CD14-positive monocyte (primary cell): ENCODE results near the gene MAD1L1. TPM values are rescaled to one million over a fixed set of nuclear protein-coding genes. Genes with fewer than 3 reads are reported as not detected.

Experiments
- DNase-seq, 3 donors: peaks; one replicate each; pipeline ENCODE4 v3.0.0-alpha.2; 2011 to 2022
- H2AFZ ChIP-seq: 2 replicates; pipeline ENCODE4 v1.6.0; 2012; ENCODE audit warnings: mild to moderate bottlenecking, low read depth, low read length, inconsistent platforms; ENCODE audit not compliant: insufficient read depth, poor library complexity, severe bottlenecking
- H3K27ac ChIP-seq, 2 donors: 1 replicate in 1 of 2; 2 replicates in 1 of 2; pipeline ENCODE4 v1.5.1; 2012 to 2013; ENCODE audit warnings: low read length in 2 of 2, control low read depth in 1 of 2, inconsistent platforms in 1 of 2, low read depth in 1 of 2, mild to moderate bottlenecking in 1 of 2
- H3K27me3 ChIP-seq, 2 donors: one replicate each; pipeline versions ENCODE4 v1.6.0 to v1.6.1; 2011 to 2013; ENCODE audit warnings: low read length in 2 of 2; ENCODE audit not compliant: control insufficient read depth in 2 of 2, insufficient read depth in 2 of 2
- H3K36me3 ChIP-seq, 2 donors: replicated peaks in 1 of 2; 1 replicate in 1 of 2; 2 replicates in 1 of 2; pipeline versions ENCODE4 v1.5.1 to v1.6.1; 2012 to 2013; ENCODE audit warnings: low read length in 2 of 2, control low read depth in 1 of 2, inconsistent platforms in 1 of 2, mild to moderate bottlenecking in 1 of 2; ENCODE audit not compliant: insufficient read depth in 2 of 2, control insufficient read depth in 1 of 2
- H3K4me1 ChIP-seq, 2 donors: 1 replicate in 1 of 2; 2 replicates in 1 of 2; pipeline versions ENCODE4 v1.5.1 to v1.6.1; 2012 to 2013; ENCODE audit warnings: low read length in 2 of 2, control low read depth in 1 of 2, inconsistent platforms in 1 of 2, mild to moderate bottlenecking in 1 of 2, moderate library complexity in 1 of 2; ENCODE audit not compliant: insufficient read depth in 2 of 2, control insufficient read depth in 1 of 2
- H3K4me2 ChIP-seq: replicated peaks from 2 replicates; pipeline ENCODE3; 2012; ENCODE audit warnings: low read length, moderate library complexity, mild to moderate bottlenecking; ENCODE audit not compliant: poor library complexity, severe bottlenecking; ENCODE audit errors: extremely low read depth
- H3K4me3 ChIP-seq, 3 experiments: fragments of 200-600 bp in 1 of 3; sonication (generic) in 1 of 3; replicated peaks in 1 of 3; 1 replicate in 2 of 3; 2 replicates in 1 of 3; pipeline ENCODE4 v1.5.1; 2011 to 2013; ENCODE audit warnings: low read length in 3 of 3, mild to moderate bottlenecking in 3 of 3, control low read depth in 2 of 3, low read depth in 2 of 3, inconsistent platforms in 1 of 3, moderate library complexity in 1 of 3
- H3K79me2 ChIP-seq: 2 replicates; pipeline ENCODE4 v1.6.0; 2012; ENCODE audit warnings: mild to moderate bottlenecking, control low read depth, inconsistent platforms, low read length, moderate library complexity; ENCODE audit not compliant: insufficient read depth
- H3K9ac ChIP-seq: 2 replicates; pipeline ENCODE4 v1.6.0; 2017; ENCODE audit warnings: low read length, mild to moderate bottlenecking; ENCODE audit not compliant: insufficient read depth, poor library complexity, severe bottlenecking
- H3K9me3 ChIP-seq, 2 donors: replicated peaks in 1 of 2; 1 replicate in 1 of 2; 2 replicates in 1 of 2; pipeline versions ENCODE4 v1.5.1 to v1.6.1; 2012 to 2013; ENCODE audit warnings: low read length in 2 of 2, control low read depth in 1 of 2; ENCODE audit not compliant: control insufficient read depth in 1 of 2, insufficient read depth in 1 of 2
- H4K20me1 ChIP-seq: 2 replicates; pipeline ENCODE4 v1.6.0; 2012; ENCODE audit warnings: mild to moderate bottlenecking, low read length, control low read depth, moderate library complexity; ENCODE audit not compliant: insufficient read depth
- H3K27ac Mint-ChIP-seq, 7 donors: one replicate each; pipeline ENCODE4 v1.8.0; 2020; ENCODE audit warnings: mild to moderate bottlenecking in 7 of 7, mixed read lengths in 7 of 7, moderate library complexity in 6 of 7, inconsistent platforms in 2 of 7
- H3K27me3 Mint-ChIP-seq, 3 donors: one replicate each; pipeline ENCODE4 v1.8.0; 2021 to 2022; ENCODE audit warnings: low read depth in 3 of 3, mild to moderate bottlenecking in 3 of 3, mixed read lengths in 3 of 3, moderate library complexity in 3 of 3, inconsistent platforms in 1 of 3
- H3K36me3 Mint-ChIP-seq, 2 donors: one replicate each; pipeline ENCODE4 v1.8.0; 2020; ENCODE audit warnings: mixed read lengths in 2 of 2, inconsistent platforms in 1 of 2, mild to moderate bottlenecking in 1 of 2
- H3K4me1 Mint-ChIP-seq: one replicate; pipeline ENCODE4 v1.8.0; 2020; ENCODE audit warnings: mild to moderate bottlenecking, mixed read lengths
- H3K4me3 Mint-ChIP-seq, 2 donors: one replicate each; pipeline ENCODE4 v1.8.0; 2020; ENCODE audit warnings: mild to moderate bottlenecking in 2 of 2, mixed read lengths in 2 of 2, moderate library complexity in 1 of 2
- H3K9me3 Mint-ChIP-seq, 7 donors: one replicate each; pipeline ENCODE4 v1.8.0; 2020 to 2022; ENCODE audit warnings: mixed read lengths in 7 of 7, mild to moderate bottlenecking in 6 of 7, moderate library complexity in 6 of 7, inconsistent platforms in 2 of 7
- WGBS: methylation state at CpG from one replicate; pipeline ENCODE4 v1.1.5; 2013; ENCODE audit warnings: missing lambda C conversion rate; ENCODE audit not compliant: insufficient coverage; 5-methylcytosine and 5-hydroxymethylcytosine counted together
- intact Hi-C, 2 donors: fragments of 100-400 bp; cut with micrococcal nuclease; formaldehyde crosslinking; loops; one replicate each; pipeline versions ENCODE4 v1.15.0 to v1.15.1; 2023
- polyA plus RNA-seq, 3 donors: library from polyadenylated mRNA; depleted of rRNA in 1 of 3; unstranded in 2 of 3; stranded (reverse) in 1 of 3; fragments of 300-500 nt in 2 of 3; fragments of >200 nt in 1 of 3; fragmentation: Illumina TruSeq in 2 of 3; gene quantifications; 1 replicate in 2 of 3; 2 replicates in 1 of 3; pipeline ENCODE4 v1.2.3, GENCODE V29; 2012 to 2021
- TF ChIP-seq, protein P1 (sequence below): fragments of 200-600 bp; IDR thresholded peaks from one replicate; pipeline ENCODE4 v1.8.0; 2022; ENCODE audit warnings: antibody characterized with exemption, mild to moderate bottlenecking

The MAD1L1 gene
- polyA plus RNA-seq, 3 donors: 22.0 to 39.4 (median 33.2) TPM

GRCh38 chr7:1873857-1874589, 358.7 kb downstream of the MAD1L1 start:
- 98% methylated on average over 32 of the region's 38 CpGs for WGBS
- Histone ChIP-seq H3K79me2 (no peaks in the 10 kb centered on the region), H3K9me3 (peaks cover 0 to 18% of the 10 kb centered on the region in 2 donors), H4K20me1 (peaks cover 60% of the 10 kb centered on the region), H3K4me3 (no peak overlapping the region), H3K36me3 (peaks cover 0 to 12% of the 10 kb centered on the region in 2 donors), H3K4me1 (no peaks in the 10 kb centered on the region), H3K27me3 (no peaks in the 10 kb centered on the region), H3K27ac (no peak overlapping the region), H2AFZ (no peak overlapping the region), H3K9ac (no peak overlapping the region), H3K4me2 (no peak overlapping the region)
- DNase-seq: no peak
- H3K9me3 Mint-ChIP-seq: peaks cover 6 to 27% (median 12%) of the 10 kb centered on the region in 7 donors
- intact Hi-C loops: no loop called here
- TF ChIP-seq, protein P1, sequence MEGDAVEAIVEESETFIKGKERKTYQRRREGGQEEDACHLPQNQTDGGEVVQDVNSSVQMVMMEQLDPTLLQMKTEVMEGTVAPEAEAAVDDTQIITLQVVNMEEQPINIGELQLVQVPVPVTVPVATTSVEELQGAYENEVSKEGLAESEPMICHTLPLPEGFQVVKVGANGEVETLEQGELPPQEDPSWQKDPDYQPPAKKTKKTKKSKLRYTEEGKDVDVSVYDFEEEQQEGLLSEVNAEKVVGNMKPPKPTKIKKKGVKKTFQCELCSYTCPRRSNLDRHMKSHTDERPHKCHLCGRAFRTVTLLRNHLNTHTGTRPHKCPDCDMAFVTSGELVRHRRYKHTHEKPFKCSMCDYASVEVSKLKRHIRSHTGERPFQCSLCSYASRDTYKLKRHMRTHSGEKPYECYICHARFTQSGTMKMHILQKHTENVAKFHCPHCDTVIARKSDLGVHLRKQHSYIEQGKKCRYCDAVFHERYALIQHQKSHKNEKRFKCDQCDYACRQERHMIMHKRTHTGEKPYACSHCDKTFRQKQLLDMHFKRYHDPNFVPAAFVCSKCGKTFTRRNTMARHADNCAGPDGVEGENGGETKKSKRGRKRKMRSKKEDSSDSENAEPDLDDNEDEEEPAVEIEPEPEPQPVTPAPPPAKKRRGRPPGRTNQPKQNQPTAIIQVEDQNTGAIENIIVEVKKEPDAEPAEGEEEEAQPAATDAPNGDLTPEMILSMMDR: no peak
- peaks cover 0 to 3% (median 1%) of the 10 kb centered on the region in 3 donors for H3K27me3 Mint-ChIP-seq
- H3K4me3 Mint-ChIP-seq: no peak overlapping the region
- H3K27ac Mint-ChIP-seq: no peak overlapping the region
- H3K36me3 Mint-ChIP-seq: peaks cover 12 to 23% of the 10 kb centered on the region in 2 donors
- peaks cover 13% of the 10 kb centered on the region for H3K4me1 Mint-ChIP-seq

GRCh38 chr7:1873421-1873820, 359.3 kb downstream of the MAD1L1 start:
- peaks cover 13% of the 10 kb centered on the region for H3K4me1 Mint-ChIP-seq
- no peak overlapping the region for H3K4me2 ChIP-seq
- H2AFZ ChIP-seq: no peak overlapping the region
- no peak overlapping the region for H3K27ac ChIP-seq
- H3K36me3 ChIP-seq: peaks cover 0 to 12% of the 10 kb centered on the region in 2 donors
- H3K9me3 ChIP-seq: peaks cover 0 to 18% of the 10 kb centered on the region in 2 donors
- TF ChIP-seq, protein P1: no peak
- peaks cover 12 to 21% of the 10 kb centered on the region in 2 donors for H3K36me3 Mint-ChIP-seq
- no peaks in the 10 kb centered on the region for H3K4me1 ChIP-seq
- no peaks in the 10 kb centered on the region for H3K79me2 ChIP-seq
- no peak overlapping the region for H3K4me3 Mint-ChIP-seq
- intact Hi-C loops: no loop called here
- no peak for DNase-seq
- 97% methylated on average over 11 of the region's 13 CpGs for WGBS
- no peak overlapping the region for H3K27ac Mint-ChIP-seq
- H3K27me3 Mint-ChIP-seq: peaks cover 0 to 3% (median 1%) of the 10 kb centered on the region in 3 donors
- no peak overlapping the region for H3K9ac ChIP-seq
- no peak overlapping the region for H3K4me3 ChIP-seq
- H3K27me3 ChIP-seq: no peaks in the 10 kb centered on the region
- peaks cover 59% of the 10 kb centered on the region for H4K20me1 ChIP-seq
- peaks cover 5 to 26% (median 12%) of the 10 kb centered on the region in 7 donors for H3K9me3 Mint-ChIP-seq
